Left ventricle myocardium inferior (tissue), 1 donor: ENCODE data around the gene CUBN. TPM values are rescaled to one million over a fixed set of nuclear protein-coding genes. Genes with fewer than 3 reads are reported as not detected.
A peak's percentile ranks its signal among the peaks of the same experiment; 100 is the strongest.

Experiments used
- DNase-seq: peaks from one replicate; pipeline ENCODE4 v3.0.0-alpha.2; 2020
- H3K27ac ChIP-seq: fragments of 200-600 bp; replicated peaks from 2 replicates; pipeline ENCODE4 v1.8.0; 2021
- H3K27me3 ChIP-seq: fragments of 200-600 bp; 2 replicates; pipeline ENCODE4 v1.8.0; 2021; ENCODE audit warnings: low read depth
- H3K36me3 ChIP-seq: fragments of 200-600 bp; 2 replicates; pipeline ENCODE4 v1.8.0; 2021
- H3K4me1 ChIP-seq: fragments of 200-600 bp; 2 replicates; pipeline ENCODE4 v1.8.0; 2021
- H3K4me3 ChIP-seq: fragments of 200-600 bp; 2 replicates; pipeline ENCODE4 v1.8.0; 2021; ENCODE audit warnings: mild to moderate bottlenecking, moderate library complexity
- H3K9me3 ChIP-seq: fragments of 200-600 bp; replicated peaks from 2 replicates; pipeline ENCODE4 v1.8.0; 2021
- intact Hi-C: fragments of 100-400 bp; cut with micrococcal nuclease; formaldehyde crosslinking; loops from one replicate; pipeline ENCODE4 v1.11.0; 2022
- total RNA-seq: library from RNA; stranded (reverse); fragmentation: NEBNext Ultra II Directional; extraction: Animal tissue kit (Norgen Biotek cat#: 25700); gene quantifications from one replicate; pipeline ENCODE4 v1.2.1, GENCODE V29; 2021
- TF ChIP-seq, protein P1 (sequence below): fragments of 200-600 bp; IDR thresholded peaks from 2 replicates; pipeline ENCODE4 v1.8.0; 2021; ENCODE audit warnings: antibody characterized with exemption, mild to moderate bottlenecking, borderline replicate concordance
- donor health status: DM: no; HTN: yes; CAD: no; lungs with severe emphysema.

The CUBN gene
- total RNA-seq, 1 donor from 2014 or later, result 0.44 TPM

DNA sequence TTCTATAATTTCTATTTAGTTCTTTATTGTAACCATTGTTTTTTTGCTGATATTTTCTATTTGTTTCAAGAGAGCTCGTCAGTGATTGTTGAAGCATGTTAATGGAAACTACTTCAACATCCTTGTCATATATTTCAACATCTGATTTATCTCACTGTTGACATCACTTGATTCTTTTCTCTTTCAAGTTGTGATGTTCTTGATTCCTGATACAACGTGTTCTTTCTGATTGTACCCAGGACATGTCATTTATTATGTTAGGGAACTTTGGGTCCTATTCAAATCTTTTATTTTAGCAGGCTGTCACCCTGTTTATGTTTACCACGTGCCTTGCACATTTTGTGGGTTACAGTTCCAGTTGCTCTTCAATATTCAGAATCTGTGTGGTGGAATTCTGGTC lies 232.6 kb downstream of the CUBN start:
- no peak overlapping the region for H3K4me3 ChIP-seq
- intact Hi-C loops, result loop anchor here (10.0 kb wide), 1 partner anchor 358 kb away; no protein-coding TSS in a partner anchor
- H3K27ac ChIP-seq, result no peak overlapping the region
- H3K9me3 ChIP-seq, result peaks cover 6% of the 10 kb centered on the region
- H3K27me3 ChIP-seq, result no peaks in the 10 kb centered on the region
- H3K36me3 ChIP-seq, result no peaks in the 10 kb centered on the region
- DNase-seq, result no peak
- TF ChIP-seq, protein P1, sequence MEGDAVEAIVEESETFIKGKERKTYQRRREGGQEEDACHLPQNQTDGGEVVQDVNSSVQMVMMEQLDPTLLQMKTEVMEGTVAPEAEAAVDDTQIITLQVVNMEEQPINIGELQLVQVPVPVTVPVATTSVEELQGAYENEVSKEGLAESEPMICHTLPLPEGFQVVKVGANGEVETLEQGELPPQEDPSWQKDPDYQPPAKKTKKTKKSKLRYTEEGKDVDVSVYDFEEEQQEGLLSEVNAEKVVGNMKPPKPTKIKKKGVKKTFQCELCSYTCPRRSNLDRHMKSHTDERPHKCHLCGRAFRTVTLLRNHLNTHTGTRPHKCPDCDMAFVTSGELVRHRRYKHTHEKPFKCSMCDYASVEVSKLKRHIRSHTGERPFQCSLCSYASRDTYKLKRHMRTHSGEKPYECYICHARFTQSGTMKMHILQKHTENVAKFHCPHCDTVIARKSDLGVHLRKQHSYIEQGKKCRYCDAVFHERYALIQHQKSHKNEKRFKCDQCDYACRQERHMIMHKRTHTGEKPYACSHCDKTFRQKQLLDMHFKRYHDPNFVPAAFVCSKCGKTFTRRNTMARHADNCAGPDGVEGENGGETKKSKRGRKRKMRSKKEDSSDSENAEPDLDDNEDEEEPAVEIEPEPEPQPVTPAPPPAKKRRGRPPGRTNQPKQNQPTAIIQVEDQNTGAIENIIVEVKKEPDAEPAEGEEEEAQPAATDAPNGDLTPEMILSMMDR, result no peak
- no peaks in the 10 kb centered on the region for H3K4me1 ChIP-seq

DNA sequence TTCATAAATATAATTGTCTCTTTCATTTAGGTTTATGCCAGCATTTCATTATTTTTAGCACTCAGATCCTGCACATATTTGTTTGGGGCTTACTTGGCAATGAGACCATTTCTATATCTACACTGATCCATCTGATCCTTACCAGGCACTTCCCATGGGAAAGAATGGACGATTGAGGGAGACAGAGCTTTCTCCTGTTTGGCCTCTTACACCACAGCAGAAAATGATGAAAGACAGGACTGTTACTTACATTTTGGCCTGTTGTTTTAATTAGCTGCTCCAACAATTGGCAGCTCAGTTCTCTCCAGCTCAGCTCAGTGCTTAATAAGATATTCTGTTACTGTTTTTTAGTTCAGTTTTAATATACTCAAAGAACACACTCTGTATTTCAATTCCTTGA lies 234.8 kb downstream of the CUBN start:
- no peaks in the 10 kb centered on the region for H3K27me3 ChIP-seq
- TF ChIP-seq, protein P1, result no peak
- peaks cover 4% of the 10 kb centered on the region for H3K4me1 ChIP-seq
- H3K9me3 ChIP-seq, result peaks cover 6% of the 10 kb centered on the region
- no peak overlapping the region for H3K4me3 ChIP-seq
- no peaks in the 10 kb centered on the region for H3K36me3 ChIP-seq
- intact Hi-C loops, result loop anchor here (10.0 kb wide), 1 partner anchor 360 kb away; no protein-coding TSS in a partner anchor
- DNase-seq, result no peak
- no peak overlapping the region for H3K27ac ChIP-seq

DNA sequence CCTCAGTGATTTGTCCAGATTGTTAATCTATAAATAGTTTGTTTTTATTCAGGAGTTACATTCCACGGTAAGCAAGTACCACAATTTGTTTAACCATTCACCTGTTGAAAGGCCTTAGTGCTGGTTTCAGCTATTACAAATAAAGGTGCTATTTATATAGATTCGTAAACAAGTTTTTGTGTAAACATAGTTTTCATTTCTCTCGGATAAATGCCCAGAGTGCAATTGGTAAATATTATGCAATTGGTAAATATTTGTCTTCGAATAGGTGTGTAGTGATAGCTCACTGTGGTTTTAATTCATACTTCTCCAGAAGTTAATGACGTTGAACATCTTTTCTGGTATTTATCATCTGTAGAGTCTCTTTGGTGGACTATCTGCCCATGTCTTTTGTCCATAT lies 235.9 kb downstream of the CUBN start:
- DNase-seq, result no peak
- H3K9me3 ChIP-seq, result peaks cover 6% of the 10 kb centered on the region
- no peaks in the 10 kb centered on the region for H3K27me3 ChIP-seq
- TF ChIP-seq, protein P1, result no peak
- H3K4me1 ChIP-seq, result peaks cover 4% of the 10 kb centered on the region
- no peak overlapping the region for H3K27ac ChIP-seq
- H3K36me3 ChIP-seq, result no peaks in the 10 kb centered on the region
- no peak overlapping the region for H3K4me3 ChIP-seq
- intact Hi-C loops, result loop anchor here (10.0 kb wide), 1 partner anchor 361 kb away; no protein-coding TSS in a partner anchor

DNA sequence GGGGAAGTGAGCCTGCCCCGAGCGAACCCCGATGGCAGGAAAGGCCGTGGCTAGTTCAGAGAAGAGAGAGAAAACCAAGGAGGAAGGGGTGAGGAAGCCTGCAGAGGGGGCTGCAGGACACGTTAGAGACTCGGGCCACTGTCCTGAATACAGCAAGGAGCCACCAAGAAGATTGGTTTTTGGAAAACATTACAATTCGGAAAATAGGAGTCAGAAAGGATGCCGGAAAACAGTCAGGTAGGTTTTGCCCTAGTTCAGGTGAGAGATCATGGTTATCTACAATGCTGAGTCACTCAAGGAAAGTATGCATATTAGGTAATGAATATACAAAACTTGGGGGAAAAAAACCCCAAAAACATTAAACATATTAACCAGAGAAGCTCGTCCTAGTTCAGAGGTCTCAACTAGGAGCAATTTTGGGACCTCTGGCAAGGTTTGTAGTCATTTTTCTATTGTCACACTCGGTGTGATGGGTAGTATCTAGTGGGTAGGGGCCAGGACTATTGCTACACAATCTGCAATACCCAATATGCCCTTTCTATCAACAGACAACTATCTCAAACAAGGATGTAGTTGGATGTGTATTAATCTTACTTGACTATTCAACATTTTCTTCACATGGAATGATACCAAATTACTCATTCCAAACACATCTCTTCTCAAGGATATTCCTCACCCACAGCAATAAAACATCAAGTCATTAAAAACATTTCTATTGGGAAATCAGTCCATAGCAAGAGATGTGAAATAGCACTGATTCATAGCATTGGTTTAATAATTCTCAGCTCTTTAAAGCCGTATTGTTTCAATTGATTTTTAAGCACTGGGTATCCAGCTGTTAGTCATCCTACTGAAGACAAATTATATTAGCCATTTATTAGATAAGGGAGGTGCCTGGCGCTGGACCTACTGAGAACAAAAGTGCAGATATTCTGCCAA lies 238.0 kb downstream of the CUBN start:
- Histone ChIP-seq H3K27me3 (no peaks in the 10 kb centered on the region), H3K36me3 (no peaks in the 10 kb centered on the region), H3K4me3 (no peak overlapping the region), H3K4me1 (peaks cover 4% of the 10 kb centered on the region), H3K9me3 (peaks cover 6% of the 10 kb centered on the region), H3K27ac (peak overlapping the region; percentile 49)
- peak; percentile 68 for DNase-seq
- TF ChIP-seq, protein P1, result peak; percentile 75
- intact Hi-C loops, result loop anchor here (10.0 kb wide), 1 partner anchor 363 kb away; no protein-coding TSS in a partner anchor

DNA sequence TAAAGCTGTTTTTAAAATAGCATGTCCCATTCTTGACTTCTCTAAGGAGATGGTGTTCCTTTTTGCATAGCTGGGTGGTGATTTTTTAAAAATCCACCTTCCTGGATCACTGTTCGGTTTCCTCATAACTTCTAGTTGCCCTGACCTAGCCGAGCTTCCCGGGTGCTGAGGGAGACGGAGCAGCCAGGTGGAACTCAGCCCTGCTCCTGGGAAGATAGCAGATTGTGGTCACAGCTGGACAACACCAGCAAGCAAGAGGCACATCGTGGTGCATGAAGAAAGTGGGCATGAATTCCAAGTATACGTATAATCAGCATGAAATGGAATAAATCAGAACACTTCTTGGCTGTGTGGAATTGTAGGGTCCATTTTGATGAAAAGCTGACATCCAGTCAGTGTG lies 238.9 kb downstream of the CUBN start:
- no peak for DNase-seq
- no peaks in the 10 kb centered on the region for H3K36me3 ChIP-seq
- TF ChIP-seq, protein P1, result no peak
- H3K27ac ChIP-seq, result no peak overlapping the region
- H3K9me3 ChIP-seq, result peaks cover 5% of the 10 kb centered on the region
- peaks cover 4% of the 10 kb centered on the region for H3K4me1 ChIP-seq
- H3K4me3 ChIP-seq, result no peak overlapping the region
- intact Hi-C loops, result loop anchor here (10.0 kb wide), 1 partner anchor 364 kb away; no protein-coding TSS in a partner anchor
- no peaks in the 10 kb centered on the region for H3K27me3 ChIP-seq
